ENCODE results near the gene PRKCB.

GRCh38 chr16:24253192-24253591 is 417.4 kb downstream of the PRKCB start:
- TF ChIP-seq CTCF (IDR thresholded peaks at IDR 0.05): no peak
- TF ChIP-seq POLR2A (IDR thresholded peaks at IDR 0.05): no peak
- TF ChIP-seq EP300 (IDR thresholded peaks at IDR 0.05): no peak

Data from ovary (tissue), 3 donors.